HG02759 (cell line): ENCODE measurements around the gene SPDEF.

ENCODE experiments used
- ATAC-seq: cut with Tn5 transposase; IDR thresholded peaks from one replicate; pipeline ENCODE4 v1.9.1; 2021; ENCODE audit warnings: mild to moderate bottlenecking, moderate library complexity; ENCODE audit not compliant: unreplicated experiment

Gene SPDEF

DNA sequence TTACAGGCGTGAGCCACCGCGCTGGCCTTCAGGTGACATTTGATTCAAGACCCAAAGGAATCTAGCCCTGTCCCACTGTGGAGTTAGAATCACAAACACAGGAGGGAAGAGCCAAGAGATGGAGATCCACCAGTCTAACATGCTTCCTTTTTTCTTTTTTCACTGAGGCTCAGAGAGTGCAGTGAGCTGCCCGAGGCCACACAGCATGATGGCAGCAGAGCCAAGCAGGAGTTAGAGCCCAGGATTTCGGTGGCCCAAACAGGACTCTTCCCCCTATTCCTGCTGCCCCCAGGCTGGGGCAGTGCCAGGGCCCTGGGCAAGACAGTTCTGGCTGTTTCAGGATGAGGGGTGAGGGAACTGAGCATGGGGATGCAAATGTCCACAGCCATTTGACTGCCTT is 8.1 kb upstream of the SPDEF start:
- no peak for ATAC-seq

DNA sequence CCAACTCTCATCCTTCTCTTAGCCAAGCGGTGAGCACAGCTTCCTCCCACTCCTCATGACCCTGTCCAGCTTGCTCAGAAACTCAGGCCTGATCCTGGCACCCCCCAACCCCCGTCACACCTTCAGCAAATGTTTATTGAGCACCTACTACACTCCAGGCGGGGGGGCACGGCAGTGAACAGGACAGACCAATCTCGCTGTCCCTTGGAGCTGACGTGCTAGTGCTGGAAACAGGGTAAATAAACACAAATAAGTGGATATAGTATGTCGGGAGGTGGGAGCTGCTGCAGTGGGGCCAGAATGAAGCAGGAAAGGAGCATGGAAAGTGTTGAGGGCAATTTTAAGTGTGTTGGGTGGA is 7.4 kb upstream of the SPDEF start:
- ATAC-seq, result no peak

DNA sequence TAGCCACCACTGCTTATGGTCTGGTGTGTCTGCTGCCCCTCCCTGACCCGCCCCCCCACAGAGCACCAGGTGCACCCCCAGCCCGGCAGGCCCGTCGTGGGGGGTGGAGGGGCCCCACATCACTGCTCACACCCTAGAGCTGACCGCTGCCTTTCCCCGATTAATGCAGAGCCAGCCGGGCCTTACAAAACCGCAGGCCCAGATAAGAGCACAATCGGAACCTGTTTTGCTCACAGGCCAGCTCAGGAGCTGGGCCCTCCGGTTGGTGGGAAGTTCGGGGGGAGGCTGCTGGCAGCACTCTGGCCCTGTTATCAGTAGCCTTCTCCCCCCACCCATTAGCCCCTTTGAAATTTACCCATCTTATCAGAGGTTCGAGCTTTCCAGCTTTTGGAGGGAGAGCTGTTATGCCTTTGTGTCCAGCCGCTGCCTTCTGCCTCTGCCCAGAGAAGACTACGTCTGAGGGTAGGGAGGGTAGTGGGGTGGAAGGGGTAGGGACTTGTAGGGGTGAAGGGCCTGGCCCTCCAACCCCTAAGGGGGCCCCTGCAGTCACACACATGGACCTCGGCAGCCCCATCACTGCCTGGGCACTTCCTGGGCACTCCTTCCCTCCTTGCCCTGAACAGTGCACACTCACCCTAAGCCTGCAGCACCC is 6.9 kb upstream of the SPDEF start:
- no peak for ATAC-seq

DNA sequence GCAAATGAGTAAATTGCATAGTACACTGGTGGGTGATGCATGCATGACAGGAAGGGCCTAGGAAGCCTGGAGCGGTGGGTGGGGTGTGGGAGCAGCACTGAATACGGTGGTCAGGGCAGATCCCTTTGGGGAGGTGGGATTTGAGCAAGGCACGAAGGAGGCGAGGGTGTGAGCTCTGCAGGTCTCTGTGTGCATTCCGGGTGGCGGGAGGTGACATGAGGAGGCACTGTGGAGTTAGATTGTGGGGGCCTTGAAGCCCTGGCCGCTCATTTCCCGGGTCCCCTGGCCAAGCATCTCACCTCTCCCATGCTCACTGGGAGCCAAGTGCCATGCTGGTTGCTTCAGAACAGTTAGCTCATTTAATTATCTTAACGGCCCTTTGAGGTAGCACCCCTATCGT is 6.2 kb upstream of the SPDEF start:
- ATAC-seq, result no peak

DNA sequence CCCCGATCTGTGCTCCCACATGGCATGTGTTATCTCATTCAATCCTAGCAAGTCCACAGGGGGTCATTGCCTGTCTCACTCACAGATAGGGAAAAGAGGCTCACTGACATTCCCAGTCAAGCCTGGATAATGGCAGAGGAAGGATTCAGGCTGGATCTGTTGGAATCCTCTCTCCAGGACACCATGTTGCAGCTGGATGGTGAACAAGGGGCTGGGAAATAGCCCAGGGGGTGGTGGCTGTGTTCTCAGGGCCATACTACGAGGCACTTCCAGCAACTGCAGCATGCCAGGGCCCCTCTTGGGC is 5.0 kb upstream of the SPDEF start:
- no peak for ATAC-seq

DNA sequence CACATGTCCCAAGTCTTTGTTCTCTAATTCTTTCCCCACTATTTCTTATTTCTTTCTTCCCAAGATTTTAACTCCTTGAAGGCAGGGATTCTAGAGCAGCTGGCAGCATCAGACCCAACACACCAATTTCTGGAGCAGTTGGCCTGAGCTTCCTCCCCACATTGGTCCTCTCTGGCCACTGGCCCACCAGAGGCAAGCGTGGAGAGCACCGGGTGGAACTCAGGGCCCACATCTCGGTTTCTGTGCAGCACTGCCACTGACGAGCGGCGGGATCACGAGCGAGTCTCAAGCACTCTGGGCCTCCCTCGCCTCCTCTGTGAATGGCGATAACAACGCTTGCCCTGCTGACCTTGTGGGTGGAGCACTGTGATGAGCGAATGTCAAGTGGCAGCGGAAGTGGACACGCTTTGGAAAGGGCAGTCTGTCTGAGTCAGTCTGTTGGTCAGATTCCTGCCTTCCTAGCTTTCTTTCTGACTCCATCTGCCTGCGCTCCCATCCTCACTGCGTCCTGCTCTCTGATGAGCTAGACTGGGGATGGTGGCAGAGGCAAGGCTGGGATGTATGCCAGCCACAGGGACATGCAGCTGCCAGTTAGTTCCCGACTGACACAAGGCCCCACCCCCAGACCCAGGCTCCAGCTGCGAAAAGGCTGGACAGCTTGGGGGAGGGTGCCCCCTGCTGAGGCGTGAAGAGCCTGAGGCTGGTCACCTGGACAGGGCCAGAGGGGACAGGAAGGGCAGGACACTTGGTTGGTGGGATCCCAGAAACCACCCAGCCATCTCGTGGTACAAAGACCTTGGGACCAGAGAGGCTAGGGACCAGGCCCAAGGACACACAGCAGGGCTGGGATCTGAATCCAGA is 4.5 kb upstream of the SPDEF start:
- no peak for ATAC-seq

DNA sequence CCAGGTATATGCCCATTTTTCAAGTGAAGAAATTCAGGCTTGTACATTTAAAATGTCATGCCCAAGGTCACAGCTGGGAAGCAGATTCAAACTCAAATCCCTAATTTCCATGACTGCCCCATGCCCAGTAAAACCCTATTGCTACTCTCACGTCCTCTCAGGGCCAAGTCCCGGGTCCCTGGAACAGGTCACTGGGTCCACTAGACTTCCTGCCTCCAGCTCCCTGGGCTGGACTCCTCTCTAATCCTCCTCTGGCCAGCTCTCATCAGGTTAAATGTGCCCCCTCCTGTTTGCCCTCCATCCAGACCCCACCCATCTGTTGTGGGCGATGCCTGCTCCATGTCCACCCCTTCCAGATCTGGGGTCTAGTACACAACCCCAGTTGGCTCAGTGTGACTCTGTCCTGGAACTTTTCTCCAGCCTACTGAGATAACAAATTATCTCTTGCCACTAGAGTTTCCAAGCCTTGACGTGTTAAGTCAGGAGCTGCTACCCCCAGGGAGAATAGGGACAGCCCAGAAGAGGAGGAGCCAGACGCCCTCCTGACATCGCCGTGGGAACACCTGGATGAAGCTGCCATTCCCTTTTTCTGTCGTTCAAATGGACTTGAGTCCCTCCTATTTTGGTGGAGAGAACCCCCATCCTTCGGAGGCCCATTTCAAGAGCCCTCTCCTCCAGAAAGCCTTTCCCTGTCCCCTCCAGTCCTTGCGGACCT is 3.7 kb upstream of the SPDEF start:
- ATAC-seq, result no peak

DNA sequence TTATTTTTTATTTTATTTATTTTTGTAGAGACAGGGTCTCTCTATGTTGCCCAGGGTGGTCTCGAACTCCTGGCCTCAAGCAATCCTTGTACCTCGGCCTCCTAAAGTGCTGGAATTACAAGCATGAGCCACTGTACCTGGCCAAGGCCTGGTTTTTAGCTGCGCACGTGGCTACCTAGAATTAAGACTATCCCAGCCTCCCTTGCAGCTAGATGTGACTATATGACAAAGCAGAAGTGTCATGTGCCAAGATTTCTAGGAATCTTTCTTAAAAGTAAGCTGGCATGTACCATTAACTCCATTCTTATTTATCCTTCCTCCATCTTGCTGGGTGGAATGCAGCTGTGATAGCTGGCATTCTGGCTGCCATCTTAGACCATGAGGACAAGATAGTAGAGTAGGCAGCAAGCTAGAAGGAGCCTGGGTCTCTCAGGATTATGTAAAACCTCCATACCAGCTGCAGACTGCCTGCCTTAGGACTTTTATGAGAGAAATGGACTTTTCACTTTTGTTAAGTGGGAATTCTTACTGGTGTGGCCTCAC is 2.1 kb upstream of the SPDEF start:
- ATAC-seq, result no peak

DNA sequence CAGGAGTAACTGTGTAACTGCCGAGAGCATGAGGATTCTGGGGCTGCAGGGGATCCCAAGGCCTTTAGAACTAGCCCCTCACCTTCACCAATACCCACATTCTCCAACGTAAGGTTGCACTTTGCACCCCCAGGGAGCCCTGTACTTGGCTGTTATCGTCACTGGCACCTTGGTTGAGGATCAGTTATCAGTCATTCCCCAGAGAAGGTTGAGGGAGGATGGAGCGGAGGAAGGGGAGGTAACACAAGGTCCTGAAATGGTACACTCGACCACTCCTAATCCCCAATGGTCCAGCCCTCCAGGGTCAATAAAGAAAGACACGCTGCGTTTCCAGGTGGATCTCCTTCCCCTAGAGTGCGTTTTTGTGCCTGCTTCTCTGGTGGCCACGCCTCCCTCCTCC is 1.1 kb upstream of the SPDEF start:
- no peak for ATAC-seq

DNA sequence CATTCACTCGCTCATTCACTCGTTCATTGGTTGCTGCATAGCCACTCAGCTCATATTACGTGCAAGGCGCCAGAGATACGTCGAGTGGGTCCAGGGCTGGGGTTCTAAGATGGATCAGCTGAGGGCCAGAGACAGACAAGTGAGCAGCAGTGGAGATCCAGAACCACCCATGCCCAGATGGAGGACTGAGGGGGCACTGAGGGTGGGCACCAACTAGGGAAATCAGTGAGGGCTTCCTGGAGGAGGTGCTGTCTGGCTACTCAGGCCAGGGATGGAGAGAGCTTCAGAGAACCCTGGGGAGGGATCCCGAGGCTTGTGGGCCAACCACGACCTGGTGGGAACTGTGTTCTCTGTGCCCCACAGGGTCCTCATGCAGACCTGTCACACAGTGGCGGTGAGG is 364 bp upstream of the SPDEF start:
- ATAC-seq, result no peak

DNA sequence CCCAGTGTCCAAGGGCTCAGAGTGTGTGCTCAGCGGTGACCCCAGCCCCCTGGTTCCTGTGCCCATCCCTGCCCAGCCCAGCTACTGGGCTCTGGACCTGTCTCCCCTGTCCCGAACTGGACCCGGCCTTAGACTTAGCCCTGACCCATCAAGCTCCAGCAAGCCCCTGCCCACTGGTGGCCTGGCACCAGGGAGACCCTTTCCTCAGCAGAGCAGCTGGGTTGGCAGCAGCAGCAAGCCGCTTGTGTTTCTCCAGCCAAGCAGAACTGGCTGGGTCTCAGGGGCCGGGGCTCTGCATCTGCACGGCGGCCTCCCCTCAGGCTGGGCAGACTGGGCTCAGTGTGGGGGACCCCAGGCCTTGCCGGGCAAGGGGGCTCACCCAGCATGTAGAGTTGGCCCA is 801 bp downstream of the SPDEF start:
- ATAC-seq, result no peak

DNA sequence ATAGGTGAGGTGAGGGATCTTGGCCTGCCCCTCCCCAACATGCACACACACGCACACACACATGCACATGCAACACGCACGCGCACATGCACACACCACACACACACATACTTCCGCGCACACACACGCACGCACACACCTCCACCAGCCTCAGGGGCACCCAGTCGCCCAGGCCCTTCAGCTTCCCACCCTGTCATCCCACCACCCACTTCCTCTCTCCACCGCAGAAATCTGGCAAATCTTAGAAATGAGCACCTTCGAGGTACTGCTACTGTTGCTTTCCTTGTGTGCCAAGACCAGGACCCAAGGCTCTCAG is 1.2 kb downstream of the SPDEF start:
- no peak for ATAC-seq

DNA sequence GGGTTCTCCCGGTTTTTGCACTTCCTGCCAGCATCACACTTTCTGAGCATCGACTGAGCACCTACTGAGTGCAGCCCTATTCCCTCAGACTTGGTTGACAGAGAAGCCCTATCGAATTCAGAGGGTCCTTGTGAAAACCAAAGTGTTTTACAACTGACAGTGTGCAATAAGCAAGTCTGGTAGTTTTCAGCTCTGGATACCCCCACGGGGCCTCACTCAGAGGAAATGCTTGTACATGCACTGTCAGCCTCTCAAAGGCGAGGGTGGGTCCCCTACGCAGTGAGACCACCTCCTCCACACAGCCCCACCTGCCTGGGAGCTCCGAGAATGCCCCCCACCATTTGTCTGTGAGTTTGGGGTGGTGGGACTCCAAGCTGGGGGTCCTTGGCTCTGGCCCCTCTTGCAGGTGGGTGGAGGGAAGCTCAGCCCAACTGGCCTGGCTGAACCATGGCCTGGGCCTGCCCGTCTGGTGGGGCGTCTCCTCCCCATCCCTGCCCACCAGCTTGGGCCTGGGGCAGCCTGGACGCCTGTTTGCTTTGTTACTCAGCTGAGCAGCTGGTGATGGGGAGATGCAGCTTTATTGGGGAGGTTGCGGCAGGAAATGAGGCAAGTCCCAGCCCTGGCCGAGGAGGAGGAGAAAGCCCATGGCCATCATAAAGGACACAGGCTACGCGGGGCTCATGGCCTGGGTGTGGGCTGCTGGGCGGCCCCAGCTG is 1.7 kb downstream of the SPDEF start:
- ATAC-seq, result no peak

DNA sequence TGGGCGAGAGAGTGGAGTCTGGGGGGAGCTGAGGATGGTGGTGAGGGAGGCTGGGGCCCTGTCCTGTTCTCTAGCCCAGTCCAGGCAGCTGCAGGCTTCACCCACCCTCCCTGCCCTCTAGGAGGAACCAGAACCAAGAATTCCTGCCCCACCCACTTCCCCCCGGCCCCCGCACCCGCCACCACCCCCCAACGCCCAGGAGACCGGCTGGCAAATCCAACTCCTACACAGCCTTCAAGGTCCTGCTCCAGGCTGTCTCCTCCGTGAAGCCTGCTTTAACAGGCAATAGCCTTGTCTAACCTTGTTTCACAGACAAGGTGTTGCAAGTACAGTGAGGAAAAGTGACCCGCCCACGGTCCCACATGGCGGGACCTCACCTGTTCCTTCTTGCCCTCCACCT is 2.4 kb downstream of the SPDEF start:
- ATAC-seq, result no peak

DNA sequence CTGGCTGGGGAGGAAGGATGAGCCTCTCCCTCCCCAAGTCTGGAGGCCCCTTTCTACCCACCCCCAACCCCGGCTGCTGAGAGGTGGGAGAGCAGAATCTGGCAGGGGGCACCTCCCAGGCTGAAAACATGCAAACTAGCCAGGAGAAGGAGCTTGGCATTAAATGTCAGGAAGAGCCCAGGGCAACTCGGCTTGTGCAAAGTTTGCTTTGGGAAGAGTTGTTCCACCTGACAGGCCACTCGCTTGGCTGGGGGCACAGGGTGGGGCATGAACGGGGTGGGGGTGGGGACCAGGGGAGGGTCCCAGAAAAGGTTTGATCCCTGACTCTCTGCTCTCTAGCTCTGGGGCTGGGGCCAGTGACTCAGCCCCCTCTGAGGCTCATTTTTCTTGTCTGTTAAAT is 3.0 kb downstream of the SPDEF start:
- no peak for ATAC-seq

DNA sequence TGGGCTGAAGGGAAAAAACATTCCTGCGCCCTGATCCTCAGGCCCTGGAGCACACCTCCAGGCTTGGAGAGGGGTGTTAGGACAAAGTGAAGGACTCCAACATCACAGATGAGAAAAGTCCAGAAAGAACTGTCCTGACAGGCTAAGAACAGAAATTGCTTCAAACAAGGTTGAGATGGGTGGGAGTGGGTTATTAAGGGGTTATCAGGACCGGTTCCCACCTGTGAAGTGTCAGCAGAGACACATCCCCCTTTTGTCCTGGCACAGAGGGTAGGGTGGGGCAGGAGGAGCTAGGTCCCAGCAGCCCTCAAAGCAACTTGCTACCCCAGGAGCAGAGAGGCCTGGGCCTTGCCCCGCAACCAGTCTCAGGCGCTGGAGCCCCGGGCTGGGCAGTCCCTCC is 3.5 kb downstream of the SPDEF start:
- ATAC-seq, result no peak

DNA sequence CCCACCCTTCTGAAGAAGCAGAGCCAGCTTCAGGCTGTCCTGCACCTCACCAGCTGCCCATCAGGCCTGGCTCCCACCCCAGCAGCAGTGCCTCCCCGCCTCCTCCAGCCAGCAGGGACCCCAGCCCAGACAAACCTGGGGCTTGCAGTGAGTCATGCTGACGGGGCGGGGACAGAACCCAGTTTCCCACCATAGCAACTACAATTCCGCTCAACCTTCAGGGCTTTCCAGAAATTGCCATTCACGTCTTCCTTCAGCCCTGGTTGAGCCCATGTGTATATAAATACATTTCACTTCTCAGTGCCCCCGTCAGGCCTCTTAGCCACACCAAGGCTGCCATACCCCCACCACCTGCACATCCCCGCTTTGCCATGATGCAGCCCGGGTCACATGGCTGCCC is 4.4 kb downstream of the SPDEF start:
- no peak for ATAC-seq

DNA sequence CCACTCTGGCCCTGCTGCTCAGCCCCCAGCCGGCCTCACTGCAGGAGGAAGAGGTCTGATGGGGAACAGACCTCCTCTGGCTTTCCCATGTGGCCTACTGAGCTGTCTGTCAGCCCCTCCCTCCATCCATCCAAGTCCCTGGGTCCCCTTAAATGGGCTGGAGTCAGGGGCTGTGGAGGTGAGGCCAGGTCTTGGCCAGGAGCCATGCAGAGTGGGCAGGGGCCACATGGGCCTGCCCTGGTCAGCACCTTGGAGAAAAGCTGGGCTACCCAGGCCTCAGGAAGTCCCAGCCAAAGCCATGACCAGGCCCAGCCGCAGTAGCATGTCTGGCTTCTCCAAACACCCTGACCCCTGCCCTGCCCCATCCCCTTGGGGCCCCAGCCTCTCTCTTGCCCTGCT is 6.3 kb downstream of the SPDEF start:
- ATAC-seq, result no peak

DNA sequence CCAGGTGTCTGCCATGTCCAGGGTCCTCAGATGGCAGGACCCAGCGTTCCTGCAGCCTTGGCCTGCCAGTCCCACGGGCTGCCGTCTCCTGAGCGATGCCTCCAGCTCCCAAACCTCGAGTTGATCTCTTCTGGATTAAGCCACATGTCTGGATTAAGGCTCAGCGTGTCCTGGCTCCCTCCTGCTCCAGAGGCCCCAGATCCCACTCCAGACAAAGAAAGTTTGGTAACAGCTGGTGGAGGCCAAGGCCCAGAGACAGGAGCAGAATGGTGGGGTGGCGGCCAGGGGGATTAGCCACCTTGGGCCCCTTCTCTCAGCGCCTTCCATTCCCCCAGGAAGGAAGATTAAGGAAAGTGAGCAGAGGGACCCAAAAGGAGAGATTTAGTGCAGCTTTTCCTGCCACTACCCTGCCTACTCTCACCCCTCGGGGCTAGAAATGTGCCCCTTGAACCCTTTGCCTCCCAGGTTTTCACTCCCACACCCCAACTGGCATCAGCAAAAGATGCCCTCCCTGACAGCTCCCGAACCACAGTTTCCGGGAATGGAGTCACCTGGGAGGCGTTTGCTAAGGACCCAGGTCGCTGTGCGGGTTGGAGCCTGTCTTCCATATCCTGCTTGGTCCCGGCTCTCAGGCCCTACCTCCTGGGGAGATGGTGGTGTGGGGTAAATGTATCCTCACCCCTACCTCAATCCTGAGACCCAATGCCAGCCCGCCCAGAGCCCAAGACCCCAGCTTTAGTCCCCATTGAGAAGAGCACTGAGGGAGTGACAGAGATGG is 6.9 kb downstream of the SPDEF start:
- ATAC-seq, result no peak

DNA sequence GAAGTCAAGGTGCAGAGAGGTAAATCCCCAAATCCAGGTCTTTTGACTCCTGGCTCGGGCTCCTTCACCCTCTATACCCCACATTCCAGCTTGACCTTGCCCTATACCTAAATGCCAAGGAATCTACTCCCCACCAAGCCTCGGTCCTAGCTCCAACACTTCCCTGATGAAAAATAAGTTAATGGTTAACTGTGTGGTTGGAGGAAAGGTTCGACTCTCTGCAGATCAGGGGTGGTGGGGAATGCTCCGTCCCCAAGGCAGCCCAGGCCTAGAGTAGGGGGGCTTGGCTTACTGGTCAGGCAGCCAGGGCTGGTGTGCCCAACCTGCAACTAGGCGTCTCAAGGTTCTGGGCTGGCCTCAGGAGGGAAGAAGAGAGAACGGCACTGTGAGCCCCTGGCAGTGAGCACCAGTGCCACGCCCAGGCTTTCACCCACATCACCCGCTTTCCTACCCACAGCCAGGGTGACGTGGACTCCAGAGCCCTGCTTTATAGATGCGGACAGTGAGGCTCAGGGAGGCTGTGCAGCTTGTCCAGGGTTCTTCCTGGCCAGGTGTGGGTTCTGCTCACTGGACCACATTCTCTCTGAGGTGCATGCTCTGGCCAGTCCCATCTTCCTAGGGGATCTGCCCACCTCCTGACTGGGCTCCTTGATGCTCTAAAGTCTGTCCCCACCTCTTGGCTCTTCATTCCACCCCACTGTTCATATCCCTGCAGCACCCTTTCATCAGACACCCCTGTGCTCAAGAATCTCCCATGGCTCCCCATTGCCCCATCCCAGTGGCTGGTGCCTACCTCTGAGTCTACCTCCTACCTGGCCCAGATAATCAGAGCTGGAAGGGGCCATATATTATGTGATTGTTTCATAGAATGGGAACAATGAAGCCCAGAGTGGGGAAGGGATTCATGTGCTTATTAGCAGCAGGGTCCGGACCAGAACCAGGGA is 8.2 kb downstream of the SPDEF start:
- ATAC-seq, result no peak
